ENCODE measurements around the gene CCNK. TPM values are rescaled to one million over a fixed set of nuclear protein-coding genes. Genes with fewer than 3 reads are reported as not detected.

Gene CCNK
- polyA plus RNA-seq, 3 donors = 44.4 to 45.1 (median 45.0) TPM

- DNase-seq = no peak
Measured at GRCh38 chr14:99462210-99462609, 19.0 kb upstream of the CCNK start.

GRCh38 chr14:99463974-99464373, 17.2 kb upstream of the CCNK start:
- DNase-seq = no peak

- no peak for DNase-seq
Measured at GRCh38 chr14:99465288-99465687, 15.9 kb upstream of the CCNK start.

GRCh38 chr14:99466758-99467157, 14.5 kb upstream of the CCNK start:
- no peak for DNase-seq

GRCh38 chr14:99467336-99468078, 13.7 kb upstream of the CCNK start:
- DNase-seq = no peak

GRCh38 chr14:99468081-99468480, 13.1 kb upstream of the CCNK start:
- no peak for DNase-seq

GRCh38 chr14:99468836-99469592, 12.2 kb upstream of the CCNK start:
- DNase-seq = no peak

GRCh38 chr14:99471731-99472130, 9.5 kb upstream of the CCNK start:
- DNase-seq = no peak

GRCh38 chr14:99472937-99473336, 8.3 kb upstream of the CCNK start:
- DNase-seq = no peak

GRCh38 chr14:99473458-99473857, 7.8 kb upstream of the CCNK start:
- no peak for DNase-seq

- DNase-seq = no peak
Measured at GRCh38 chr14:99475179-99475578, 6.0 kb upstream of the CCNK start.

GRCh38 chr14:99475660-99476059, 5.5 kb upstream of the CCNK start:
- DNase-seq = no peak

- DNase-seq = no peak
Measured at GRCh38 chr14:99476864-99477263, 4.3 kb upstream of the CCNK start.

GRCh38 chr14:99478128-99478527, 3.1 kb upstream of the CCNK start:
- no peak for DNase-seq

- peak; percentile 38 for DNase-seq
Measured at GRCh38 chr14:99479160-99479905, 1.9 kb upstream of the CCNK start.

- DNase-seq = peak; percentile 42
Measured at GRCh38 chr14:99479906-99480869, 1.0 kb upstream of the CCNK start, which contains the start of gene SETD3. TSS of gene SETD3 (minus strand) at chr14:99480859. CDS start at chr14:99465805, 15,054 bp downstream.

- no peak for DNase-seq
Measured at GRCh38 chr14:99481745-99482099, 513 bp downstream of the CCNK start.

GRCh38 chr14:99484106-99484505, 2.9 kb downstream of the CCNK start:
- no peak for DNase-seq

- no peak for DNase-seq
Measured at GRCh38 chr14:99497341-99497740, 16.1 kb downstream of the CCNK start.

GRCh38 chr14:99497894-99498293, 16.7 kb downstream of the CCNK start:
- DNase-seq = no peak

GRCh38 chr14:99502989-99503421, 21.8 kb downstream of the CCNK start:
- DNase-seq = no peak
